GM23248 (cell line): ENCODE measurements around the gene GOLGA3. TPM values are rescaled to one million over a fixed set of nuclear protein-coding genes. Genes with fewer than 3 reads are reported as not detected.

Source experiments
- DNase-seq: peaks from one replicate; pipeline ENCODE4 v3.0.0-alpha.2; 2015
- H2AFZ ChIP-seq: fragments of 200-600 bp; sonication (generic); 2 replicates; pipeline ENCODE4 v1.6.1; 2016; ENCODE audit warnings: antibody characterized with exemption
- H3F3A ChIP-seq: fragments of 200-600 bp; sonication (generic); 2 replicates; pipeline ENCODE4 v1.6.1; 2016; ENCODE audit warnings: mild to moderate bottlenecking, antibody characterized with exemption, mixed run types; ENCODE audit not compliant: insufficient read depth
- H3K27ac ChIP-seq: fragments of 200-600 bp; sonication (generic); 2 replicates; pipeline ENCODE4 v1.5.1; 2016; ENCODE audit warnings: mild to moderate bottlenecking
- H3K27me3 ChIP-seq: fragments of 200-600 bp; sonication (generic); replicated peaks from 2 replicates; pipeline ENCODE4 v1.6.1; 2016; ENCODE audit warnings: mild to moderate bottlenecking; ENCODE audit not compliant: insufficient read depth
- H3K36me3 ChIP-seq: fragments of 200-600 bp; sonication (generic); 2 replicates; pipeline ENCODE4 v1.6.1; 2016; ENCODE audit warnings: low read depth, mild to moderate bottlenecking
- H3K4me1 ChIP-seq: fragments of 200-600 bp; sonication (generic); 2 replicates; pipeline ENCODE4 v1.6.1; 2016; ENCODE audit warnings: mild to moderate bottlenecking; ENCODE audit not compliant: insufficient read depth
- H3K4me2 ChIP-seq: fragments of 200-600 bp; sonication (generic); one replicate; pipeline ENCODE4 v1.6.1; 2016; ENCODE audit warnings: mild to moderate bottlenecking; ENCODE audit not compliant: unreplicated experiment
- H3K4me3 ChIP-seq: fragments of 200-600 bp; sonication (generic); 2 replicates; pipeline ENCODE4 v1.5.1; 2016; ENCODE audit warnings: mild to moderate bottlenecking
- H3K79me2 ChIP-seq: fragments of 200-600 bp; sonication (generic); 2 replicates; pipeline ENCODE4 v1.6.1; 2016; ENCODE audit warnings: mild to moderate bottlenecking; ENCODE audit not compliant: insufficient read depth
- H3K9ac ChIP-seq: fragments of 200-600 bp; sonication (generic); 2 replicates; pipeline ENCODE4 v1.6.1; 2016; ENCODE audit warnings: mild to moderate bottlenecking
- H3K9me2 ChIP-seq: fragments of 200-600 bp; sonication (generic); 2 replicates; pipeline ENCODE4 v1.6.1; 2016; ENCODE audit warnings: mixed run types, mild to moderate bottlenecking, moderate library complexity; ENCODE audit not compliant: insufficient read depth
- H3K9me3 ChIP-seq: fragments of 200-600 bp; sonication (generic); one replicate; pipeline ENCODE4 v1.6.1; 2017; ENCODE audit warnings: low read depth
- H4K20me1 ChIP-seq: fragments of 200-600 bp; sonication (generic); 2 replicates; pipeline ENCODE4 v1.6.0; 2016; ENCODE audit not compliant: insufficient read depth
- EZH2 ChIP-seq: fragments of 200-600 bp; sonication (generic); IDR thresholded peaks from 2 replicates; pipeline ENCODE4 v1.6.1; 2018; ENCODE audit warnings: antibody characterized with exemption, mild to moderate bottlenecking; ENCODE audit not compliant: insufficient read depth, poor library complexity, severe bottlenecking
- EZH2phosphoT487 ChIP-seq: fragments of 200-600 bp; sonication (generic); IDR thresholded peaks from 2 replicates; pipeline ENCODE4 v1.6.1; 2018; ENCODE audit warnings: antibody characterized with exemption, moderate library complexity, mild to moderate bottlenecking, low read depth; ENCODE audit not compliant: insufficient read depth
- WGBS, 2 experiments: methylation state at CpG; one replicate each; pipeline ENCODE4 v1.1.6; 2015 to 2017; ENCODE audit warnings: low lambda C conversion rate in 2 of 2, low coverage in 1 of 2; ENCODE audit errors: missing lambda C conversion rate in 2 of 2; 5-methylcytosine and 5-hydroxymethylcytosine counted together
- in situ Hi-C: fragments of 300-500 bp; cut with MboI; formaldehyde crosslinking; loops from 2 replicates; pipeline ENCODE4 v1.15.0; 2020
- polyA plus RNA-seq: library from polyadenylated mRNA; unstranded; fragments of >200 nt; fragmentation: Nextera tagmentation; extraction: Ambion mirVana; gene quantifications from 2 replicates; pipeline ENCODE4 v1.2.1, GENCODE V29; 2016
- small RNA-seq: library from RNA; depleted of rRNA; stranded (forward); fragments of <200 nt; gene quantifications from one replicate; pipeline ENCODE3, GENCODE V24; 2014; ENCODE audit warnings: low read depth, low replicate concordance
- total RNA-seq: library from RNA; depleted of rRNA; stranded (reverse); fragments of >200 nt; shearing (Covaris generic); gene quantifications from 2 replicates; pipeline ENCODE4 v1.2.3, GENCODE V29; 2014; rRNA removed

The GOLGA3 gene
- total and polyA plus RNA-seq, 2 experiments from 2014 or later = 38.1 to 118 TPM

GRCh38 chr12:132719954-132720324, 108.7 kb downstream of the GOLGA3 start:
- Histone ChIP-seq H3K4me1 (no peaks in the 10 kb centered on the region), H3F3A (peaks cover 18% of the 10 kb centered on the region), H3K79me2 (peaks cover 46% of the 10 kb centered on the region), H4K20me1 (no peaks in the 10 kb centered on the region), H3K9me3 (no peaks in the 10 kb centered on the region), H3K36me3 (peaks cover 29% of the 10 kb centered on the region; the same call in 1 of the 2 replicates), H3K9ac (no peak overlapping the region), H3K27ac (no peak overlapping the region), H2AFZ (no peak overlapping the region), H3K4me3 (no peak overlapping the region), H3K27me3 (no peaks in the 10 kb centered on the region), H3K4me2 (no peak overlapping the region), H3K9me2 (no peaks in the 10 kb centered on the region)
- WGBS, 2 experiments = 93 to 94% methylated on average over 12 of the region's 12 CpGs
- TF ChIP-seq EZH2phosphoT487 (no peak), EZH2 (no peak)
- no peak for DNase-seq
- in situ Hi-C loops = no loop called here

- in situ Hi-C loops = no loop called here
- no peak overlapping the region for H3K4me2 ChIP-seq
- DNase-seq = no peak
- TF ChIP-seq EZH2 (no peak), EZH2phosphoT487 (no peak)
- H3K27me3 ChIP-seq = no peaks in the 10 kb centered on the region
- H3K9me2 ChIP-seq = no peaks in the 10 kb centered on the region
- H3K9me3 ChIP-seq = no peaks in the 10 kb centered on the region
- peaks cover 48% of the 10 kb centered on the region for H3K79me2 ChIP-seq
- no peak overlapping the region for H2AFZ ChIP-seq
- peaks cover 28% of the 10 kb centered on the region; the same call in 1 of the 2 replicates for H3K36me3 ChIP-seq
- no peak overlapping the region for H3K4me3 ChIP-seq
- peaks cover 18% of the 10 kb centered on the region; the same call in 1 of the 2 replicates for H3F3A ChIP-seq
- H4K20me1 ChIP-seq = no peaks in the 10 kb centered on the region
- no peak overlapping the region for H3K27ac ChIP-seq
- no peaks in the 10 kb centered on the region for H3K4me1 ChIP-seq
- whole genome bisulfite sequencing, 2 experiments = 87 to 88% methylated on average over 29 to 31 of the region's 31 CpGs
- H3K9ac ChIP-seq = no peak overlapping the region
These were observed 109.3 kb downstream of the GOLGA3 start for GRCh38 chr12:132719141-132719953.

Small RNA genes lying within 50 kb of the gene (small RNA-seq; reads per million reads assigned to genes)
- gene RNA5SP379 = not detected

Other genes with a start within 250 kb of the GOLGA3 start
- not detected in 2 replicates for gene LRCOL1, start 218.3 kb downstream of the GOLGA3 start, total RNA-seq
- not detected in 2 replicates for gene LRCOL1, start 218.3 kb downstream of the GOLGA3 start, polyA plus RNA-seq
- not detected in 2 replicates for gene P2RX2, start 210.1 kb downstream of the GOLGA3 start, total RNA-seq
- not detected in 2 replicates for gene P2RX2, start 210.1 kb downstream of the GOLGA3 start, polyA plus RNA-seq
- gene POLE, start 141.5 kb downstream of the GOLGA3 start, total RNA-seq = 9.5 and 16.2 TPM in 2 replicates
- gene POLE, start 141.5 kb downstream of the GOLGA3 start, polyA plus RNA-seq = 5.2 and 6.0 TPM in 2 replicates
- gene PXMP2, start 141.3 kb downstream of the GOLGA3 start, total RNA-seq = 26.3 and 28.5 TPM in 2 replicates
- 36.5 and 37.2 TPM in 2 replicates for gene PXMP2, start 141.3 kb downstream of the GOLGA3 start, polyA plus RNA-seq
- gene PGAM5, start 118.0 kb downstream of the GOLGA3 start, total RNA-seq = 26.1 and 28.7 TPM in 2 replicates
- gene PGAM5, start 118.0 kb downstream of the GOLGA3 start, polyA plus RNA-seq = 10.2 and 12.0 TPM in 2 replicates
- gene ANKLE2, start 67.0 kb downstream of the GOLGA3 start, total RNA-seq = 69.6 and 83.3 TPM in 2 replicates
- gene ANKLE2, start 67.0 kb downstream of the GOLGA3 start, polyA plus RNA-seq = 48.3 and 49.4 TPM in 2 replicates
- gene CHFR, start 58.7 kb upstream of the GOLGA3 start, total RNA-seq = 26.5 and 29.5 TPM in 2 replicates
- gene CHFR, start 58.7 kb upstream of the GOLGA3 start, polyA plus RNA-seq = 24.3 and 24.4 TPM in 2 replicates
- 9.2 and 15.6 TPM in 2 replicates for gene ZNF605, start 127.4 kb upstream of the GOLGA3 start, total RNA-seq
- 5.7 and 7.5 TPM in 2 replicates for gene ZNF605, start 127.4 kb upstream of the GOLGA3 start, polyA plus RNA-seq
- gene ZNF26, start 157.5 kb upstream of the GOLGA3 start, total RNA-seq = 7.2 and 12.3 TPM in 2 replicates
- gene ZNF26, start 157.5 kb upstream of the GOLGA3 start, polyA plus RNA-seq = 6.4 and 6.7 TPM in 2 replicates
- 14.9 and 30.0 TPM in 2 replicates for gene ZNF84, start 208.6 kb upstream of the GOLGA3 start, total RNA-seq
- gene ZNF84, start 208.6 kb upstream of the GOLGA3 start, polyA plus RNA-seq = 13.8 and 16.1 TPM in 2 replicates